GM23338 (cell line): ENCODE measurements around the gene TAF1A. TPM values are rescaled to one million over a fixed set of nuclear protein-coding genes. Genes with fewer than 3 reads are reported as not detected.

Experiments
- ATAC-seq: fragments of 200-7000 bp; cut with Tn5 transposase; 3 replicates; pipeline ENCODE4 v1.9.1; 2020
- DNase-seq: peaks from one replicate; pipeline ENCODE4 v3.0.0-alpha.2; 2015; ENCODE audit warnings: low spot score
- H2AFZ ChIP-seq: fragments of 200-600 bp; sonication (generic); 2 replicates; pipeline ENCODE4 v1.8.0; 2016; ENCODE audit warnings: antibody characterized with exemption, mild to moderate bottlenecking, moderate library complexity
- H3F3A ChIP-seq: fragments of 200-600 bp; sonication (generic); replicated peaks from 2 replicates; pipeline ENCODE4 v1.8.0; 2017; ENCODE audit warnings: antibody characterized with exemption, mixed run types, low read depth
- H3K27ac ChIP-seq: fragments of 200-600 bp; sonication (generic); 2 replicates; pipeline ENCODE4 v1.6.1; 2016; ENCODE audit warnings: low read depth
- H3K27me3 ChIP-seq: fragments of 200-600 bp; sonication (generic); 2 replicates; pipeline ENCODE4 v1.8.0; 2016; ENCODE audit warnings: mild to moderate bottlenecking, mixed run types, moderate library complexity; ENCODE audit not compliant: insufficient read depth
- H3K36me3 ChIP-seq: fragments of 200-600 bp; sonication (generic); 2 replicates; pipeline ENCODE4 v1.8.0; 2016; ENCODE audit warnings: mild to moderate bottlenecking; ENCODE audit not compliant: insufficient read depth
- H3K4me1 ChIP-seq: fragments of 200-600 bp; sonication (generic); 2 replicates; pipeline ENCODE4 v1.8.0; 2016; ENCODE audit warnings: mild to moderate bottlenecking, moderate library complexity; ENCODE audit not compliant: insufficient read depth
- H3K4me2 ChIP-seq: fragments of 200-600 bp; sonication (generic); 2 replicates; pipeline ENCODE4 v1.7.1; 2017; ENCODE audit warnings: mixed run types
- H3K4me3 ChIP-seq: fragments of 200-600 bp; sonication (generic); 2 replicates; pipeline ENCODE4 v1.6.1; 2016; ENCODE audit warnings: mixed run types
- H3K79me2 ChIP-seq: fragments of 200-600 bp; sonication (generic); replicated peaks from 2 replicates; pipeline ENCODE4 v1.8.0; 2017; ENCODE audit warnings: mild to moderate bottlenecking; ENCODE audit not compliant: insufficient read depth
- H3K9me2 ChIP-seq: fragments of 200-600 bp; sonication (generic); 2 replicates; pipeline ENCODE4 v1.8.0; 2017; ENCODE audit not compliant: insufficient read depth
- H4K20me1 ChIP-seq: fragments of 200-600 bp; sonication (generic); replicated peaks from 2 replicates; pipeline ENCODE4 v1.8.0; 2017; ENCODE audit warnings: mild to moderate bottlenecking; ENCODE audit not compliant: insufficient read depth
- H3K27ac Mint-ChIP-seq: 2 replicates; pipeline ENCODE4 v1.8.0; 2020; ENCODE audit warnings: inconsistent platforms, mild to moderate bottlenecking, moderate library complexity, mixed read lengths
- H3K27me3 Mint-ChIP-seq: 3 replicates; pipeline ENCODE4 v1.8.0; 2022; ENCODE audit warnings: low read depth, mild to moderate bottlenecking, moderate library complexity, mixed read lengths, inconsistent platforms; ENCODE audit not compliant: insufficient read depth, poor library complexity
- H3K36me3 Mint-ChIP-seq: 3 replicates; pipeline ENCODE4 v1.8.0; 2021; ENCODE audit warnings: low read depth, mild to moderate bottlenecking, inconsistent platforms, moderate library complexity, mixed read lengths
- H3K4me1 Mint-ChIP-seq: 3 replicates; pipeline ENCODE4 v1.8.0; 2020; ENCODE audit warnings: mild to moderate bottlenecking, inconsistent platforms, mixed read lengths
- H3K4me3 Mint-ChIP-seq: 3 replicates; pipeline ENCODE4 v1.8.0; 2021; ENCODE audit warnings: moderate library complexity, mild to moderate bottlenecking, inconsistent platforms, mixed read lengths
- H3K9me3 Mint-ChIP-seq: 3 replicates; pipeline ENCODE4 v1.8.0; 2020; ENCODE audit warnings: moderate library complexity, mild to moderate bottlenecking, inconsistent platforms, mixed read lengths
- CREB1 ChIP-seq: fragments of 250-450 bp; sonication (Bioruptor Pico); IDR thresholded peaks from 2 replicates; pipeline ENCODE4 v1.5.0; 2020; ENCODE audit warnings: low read depth, mild to moderate bottlenecking, moderate library complexity
- CTCF ChIP-seq, 2 experiments: fragments of 200-600 bp in 1 of 2; sonication (generic) in 1 of 2; conservative IDR thresholded peaks; 2 replicates each; pipeline versions ENCODE4 v1.5.1 to v1.6.1; 2016 to 2017; ENCODE audit warnings: antibody characterized with exemption in 2 of 2, low read depth in 2 of 2, mild to moderate bottlenecking in 2 of 2, moderate library complexity in 1 of 2
- EZH2 ChIP-seq: fragments of 200-600 bp; sonication (generic); IDR thresholded peaks from one replicate; pipeline ENCODE4 v1.8.0; 2017; ENCODE audit warnings: antibody characterized with exemption, mild to moderate bottlenecking, low read depth; ENCODE audit not compliant: unreplicated experiment
- EZH2phosphoT487 ChIP-seq: fragments of 200-600 bp; sonication (generic); IDR thresholded peaks from one replicate; pipeline ENCODE4 v1.8.1; 2018; ENCODE audit warnings: antibody characterized with exemption; ENCODE audit not compliant: unreplicated experiment
- JUNB ChIP-seq: IDR thresholded peaks from one replicate; pipeline ENCODE4 v1.6.1; 2016; ENCODE audit warnings: antibody characterized with exemption; ENCODE audit not compliant: unreplicated experiment
- NANOG ChIP-seq: IDR thresholded peaks from 2 replicates; pipeline ENCODE4 v1.6.1; 2016; ENCODE audit warnings: antibody characterized with exemption, borderline replicate concordance
- POLR2AphosphoS5 ChIP-seq: IDR thresholded peaks from 2 replicates; pipeline ENCODE4 v1.6.1; 2016; ENCODE audit warnings: antibody characterized with exemption, low read depth
- STAT1 ChIP-seq: IDR thresholded peaks from one replicate; pipeline ENCODE4 v1.6.1; 2016; ENCODE audit warnings: antibody characterized with exemption; ENCODE audit not compliant: unreplicated experiment
- ZNF114 ChIP-seq: fragments of 250-450 bp; sonication (Bioruptor Pico); IDR thresholded peaks from 2 replicates; pipeline ENCODE4 v1.5.0; 2020; ENCODE audit warnings: mild to moderate bottlenecking, moderate library complexity
- ZNF331 ChIP-seq: fragments of 250-450 bp; sonication (Bioruptor Pico); IDR thresholded peaks from 2 replicates; pipeline ENCODE4 v1.5.0; 2020; ENCODE audit warnings: low read depth, mild to moderate bottlenecking, moderate library complexity
- polyA plus RNA-seq: library from polyadenylated mRNA; unstranded; fragments of >200 nt; fragmentation: Nextera tagmentation; extraction: Ambion mirVana; gene quantifications from 2 replicates; pipeline ENCODE4 v1.2.1, GENCODE V29; 2016
- total RNA-seq: library from RNA; depleted of rRNA; stranded (reverse); fragments of >200 nt; shearing (Covaris generic); gene quantifications from 2 replicates; pipeline ENCODE4 v1.2.3, GENCODE V29; 2014
- TF ChIP-seq, protein P1 (sequence below): IDR thresholded peaks from 2 replicates; pipeline ENCODE4 v1.6.1; 2016; ENCODE audit warnings: antibody characterized with exemption
- TF ChIP-seq, protein P2 (sequence below): fragments of 250-450 bp; sonication (Bioruptor Pico); IDR thresholded peaks from 2 replicates; pipeline ENCODE4 v1.5.0; 2020; ENCODE audit warnings: mild to moderate bottlenecking, moderate library complexity
- TF ChIP-seq, protein P3 (sequence below): IDR thresholded peaks from one replicate; pipeline ENCODE4 v1.6.1; 2018; ENCODE audit warnings: antibody characterized with exemption; ENCODE audit not compliant: unreplicated experiment

TAF1A gene
- total and polyA plus RNA-seq, 2 experiments from 2014 or later, result 5.5 to 13.3 TPM

DNA sequence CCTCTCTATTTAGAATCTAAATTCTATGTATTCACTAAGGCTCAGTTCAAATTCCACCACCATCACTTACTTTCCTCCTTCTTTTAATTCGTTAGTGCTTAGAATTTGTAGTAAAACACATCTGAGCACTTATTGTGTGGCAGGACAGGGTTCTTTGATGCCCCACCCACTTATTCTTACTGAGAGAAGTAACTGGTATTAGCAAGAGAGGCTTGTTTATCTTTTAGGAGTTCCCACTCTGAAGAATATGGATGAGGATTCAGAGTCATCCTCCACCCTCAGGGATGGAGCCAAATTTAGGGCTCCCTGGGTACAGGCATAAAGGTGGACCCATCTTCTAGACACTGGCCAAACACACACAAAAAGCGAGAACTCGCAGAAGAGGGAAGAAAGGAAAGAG, 11.5 kb upstream of the TAF1A start:
- ATAC-seq (no peak), DNase-seq (no peak)
- Mint-ChIP-seq H3K27me3 (no peaks in the 10 kb centered on the region), H3K4me3 (no peak overlapping the region), H3K27ac (no peak overlapping the region), H3K36me3 (no peaks in the 10 kb centered on the region), H3K9me3 (no peaks in the 10 kb centered on the region), H3K4me1 (no peaks in the 10 kb centered on the region)
- TF ChIP-seq CTCF (conservative IDR thresholded peaks at IDR 0.05; ENCODE audit: low read depth in 2 of 2), result no peak
- TF ChIP-seq ZNF331, result no peak
- TF ChIP-seq POLR2AphosphoS5, result no peak
- TF ChIP-seq, protein P1, sequence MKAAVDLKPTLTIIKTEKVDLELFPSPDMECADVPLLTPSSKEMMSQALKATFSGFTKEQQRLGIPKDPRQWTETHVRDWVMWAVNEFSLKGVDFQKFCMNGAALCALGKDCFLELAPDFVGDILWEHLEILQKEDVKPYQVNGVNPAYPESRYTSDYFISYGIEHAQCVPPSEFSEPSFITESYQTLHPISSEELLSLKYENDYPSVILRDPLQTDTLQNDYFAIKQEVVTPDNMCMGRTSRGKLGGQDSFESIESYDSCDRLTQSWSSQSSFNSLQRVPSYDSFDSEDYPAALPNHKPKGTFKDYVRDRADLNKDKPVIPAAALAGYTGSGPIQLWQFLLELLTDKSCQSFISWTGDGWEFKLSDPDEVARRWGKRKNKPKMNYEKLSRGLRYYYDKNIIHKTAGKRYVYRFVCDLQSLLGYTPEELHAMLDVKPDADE, result no peak
- no peak for TF ChIP-seq JUNB
- no peak for TF ChIP-seq NANOG
- TF ChIP-seq, protein P2, sequence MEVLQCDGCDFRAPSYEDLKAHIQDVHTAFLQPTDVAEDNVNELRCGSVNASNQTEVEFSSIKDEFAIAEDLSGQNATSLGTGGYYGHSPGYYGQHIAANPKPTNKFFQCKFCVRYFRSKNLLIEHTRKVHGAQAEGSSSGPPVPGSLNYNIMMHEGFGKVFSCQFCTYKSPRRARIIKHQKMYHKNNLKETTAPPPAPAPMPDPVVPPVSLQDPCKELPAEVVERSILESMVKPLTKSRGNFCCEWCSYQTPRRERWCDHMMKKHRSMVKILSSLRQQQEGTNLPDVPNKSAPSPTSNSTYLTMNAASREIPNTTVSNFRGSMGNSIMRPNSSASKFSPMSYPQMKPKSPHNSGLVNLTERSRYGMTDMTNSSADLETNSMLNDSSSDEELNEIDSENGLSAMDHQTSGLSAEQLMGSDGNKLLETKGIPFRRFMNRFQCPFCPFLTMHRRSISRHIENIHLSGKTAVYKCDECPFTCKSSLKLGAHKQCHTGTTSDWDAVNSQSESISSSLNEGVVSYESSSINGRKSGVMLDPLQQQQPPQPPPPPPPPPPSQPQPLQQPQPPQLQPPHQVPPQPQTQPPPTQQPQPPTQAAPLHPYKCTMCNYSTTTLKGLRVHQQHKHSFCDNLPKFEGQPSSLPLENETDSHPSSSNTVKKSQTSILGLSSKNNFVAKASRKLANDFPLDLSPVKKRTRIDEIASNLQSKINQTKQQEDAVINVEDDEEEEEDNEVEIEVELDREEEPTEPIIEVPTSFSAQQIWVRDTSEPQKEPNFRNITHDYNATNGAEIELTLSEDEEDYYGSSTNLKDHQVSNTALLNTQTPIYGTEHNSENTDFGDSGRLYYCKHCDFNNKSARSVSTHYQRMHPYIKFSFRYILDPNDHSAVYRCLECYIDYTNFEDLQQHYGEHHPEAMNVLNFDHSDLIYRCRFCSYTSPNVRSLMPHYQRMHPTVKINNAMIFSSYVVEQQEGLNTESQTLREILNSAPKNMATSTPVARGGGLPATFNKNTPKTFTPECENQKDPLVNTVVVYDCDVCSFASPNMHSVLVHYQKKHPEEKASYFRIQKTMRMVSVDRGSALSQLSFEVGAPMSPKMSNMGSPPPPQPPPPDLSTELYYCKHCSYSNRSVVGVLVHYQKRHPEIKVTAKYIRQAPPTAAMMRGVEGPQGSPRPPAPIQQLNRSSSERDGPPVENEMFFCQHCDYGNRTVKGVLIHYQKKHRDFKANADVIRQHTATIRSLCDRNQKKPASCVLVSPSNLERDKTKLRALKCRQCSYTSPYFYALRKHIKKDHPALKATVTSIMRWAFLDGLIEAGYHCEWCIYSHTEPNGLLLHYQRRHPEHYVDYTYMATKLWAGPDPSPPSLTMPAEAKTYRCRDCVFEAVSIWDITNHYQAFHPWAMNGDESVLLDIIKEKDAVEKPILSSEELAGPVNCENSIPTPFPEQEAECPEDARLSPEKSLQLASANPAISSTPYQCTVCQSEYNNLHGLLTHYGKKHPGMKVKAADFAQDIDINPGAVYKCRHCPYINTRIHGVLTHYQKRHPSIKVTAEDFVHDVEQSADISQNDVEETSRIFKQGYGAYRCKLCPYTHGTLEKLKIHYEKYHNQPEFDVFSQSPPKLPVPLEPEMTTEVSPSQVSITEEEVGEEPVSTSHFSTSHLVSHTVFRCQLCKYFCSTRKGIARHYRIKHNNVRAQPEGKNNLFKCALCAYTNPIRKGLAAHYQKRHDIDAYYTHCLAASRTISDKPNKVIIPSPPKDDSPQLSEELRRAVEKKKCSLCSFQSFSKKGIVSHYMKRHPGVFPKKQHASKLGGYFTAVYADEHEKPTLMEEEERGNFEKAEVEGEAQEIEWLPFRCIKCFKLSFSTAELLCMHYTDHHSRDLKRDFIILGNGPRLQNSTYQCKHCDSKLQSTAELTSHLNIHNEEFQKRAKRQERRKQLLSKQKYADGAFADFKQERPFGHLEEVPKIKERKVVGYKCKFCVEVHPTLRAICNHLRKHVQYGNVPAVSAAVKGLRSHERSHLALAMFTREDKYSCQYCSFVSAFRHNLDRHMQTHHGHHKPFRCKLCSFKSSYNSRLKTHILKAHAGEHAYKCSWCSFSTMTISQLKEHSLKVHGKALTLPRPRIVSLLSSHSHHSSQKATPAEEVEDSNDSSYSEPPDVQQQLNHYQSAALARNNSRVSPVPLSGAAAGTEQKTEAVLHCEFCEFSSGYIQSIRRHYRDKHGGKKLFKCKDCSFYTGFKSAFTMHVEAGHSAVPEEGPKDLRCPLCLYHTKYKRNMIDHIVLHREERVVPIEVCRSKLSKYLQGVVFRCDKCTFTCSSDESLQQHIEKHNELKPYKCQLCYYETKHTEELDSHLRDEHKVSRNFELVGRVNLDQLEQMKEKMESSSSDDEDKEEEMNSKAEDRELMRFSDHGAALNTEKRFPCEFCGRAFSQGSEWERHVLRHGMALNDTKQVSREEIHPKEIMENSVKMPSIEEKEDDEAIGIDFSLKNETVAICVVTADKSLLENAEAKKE (CRISPR knock-in tag), result no peak
- no peak for TF ChIP-seq EZH2
- no peak for TF ChIP-seq ZNF114 (CRISPR knock-in tag)
- TF ChIP-seq, protein P3, sequence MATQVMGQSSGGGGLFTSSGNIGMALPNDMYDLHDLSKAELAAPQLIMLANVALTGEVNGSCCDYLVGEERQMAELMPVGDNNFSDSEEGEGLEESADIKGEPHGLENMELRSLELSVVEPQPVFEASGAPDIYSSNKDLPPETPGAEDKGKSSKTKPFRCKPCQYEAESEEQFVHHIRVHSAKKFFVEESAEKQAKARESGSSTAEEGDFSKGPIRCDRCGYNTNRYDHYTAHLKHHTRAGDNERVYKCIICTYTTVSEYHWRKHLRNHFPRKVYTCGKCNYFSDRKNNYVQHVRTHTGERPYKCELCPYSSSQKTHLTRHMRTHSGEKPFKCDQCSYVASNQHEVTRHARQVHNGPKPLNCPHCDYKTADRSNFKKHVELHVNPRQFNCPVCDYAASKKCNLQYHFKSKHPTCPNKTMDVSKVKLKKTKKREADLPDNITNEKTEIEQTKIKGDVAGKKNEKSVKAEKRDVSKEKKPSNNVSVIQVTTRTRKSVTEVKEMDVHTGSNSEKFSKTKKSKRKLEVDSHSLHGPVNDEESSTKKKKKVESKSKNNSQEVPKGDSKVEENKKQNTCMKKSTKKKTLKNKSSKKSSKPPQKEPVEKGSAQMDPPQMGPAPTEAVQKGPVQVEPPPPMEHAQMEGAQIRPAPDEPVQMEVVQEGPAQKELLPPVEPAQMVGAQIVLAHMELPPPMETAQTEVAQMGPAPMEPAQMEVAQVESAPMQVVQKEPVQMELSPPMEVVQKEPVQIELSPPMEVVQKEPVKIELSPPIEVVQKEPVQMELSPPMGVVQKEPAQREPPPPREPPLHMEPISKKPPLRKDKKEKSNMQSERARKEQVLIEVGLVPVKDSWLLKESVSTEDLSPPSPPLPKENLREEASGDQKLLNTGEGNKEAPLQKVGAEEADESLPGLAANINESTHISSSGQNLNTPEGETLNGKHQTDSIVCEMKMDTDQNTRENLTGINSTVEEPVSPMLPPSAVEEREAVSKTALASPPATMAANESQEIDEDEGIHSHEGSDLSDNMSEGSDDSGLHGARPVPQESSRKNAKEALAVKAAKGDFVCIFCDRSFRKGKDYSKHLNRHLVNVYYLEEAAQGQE, result no peak
- no peak for TF ChIP-seq CREB1 (CRISPR knock-in tag)
- TF ChIP-seq EZH2phosphoT487, result no peak
- TF ChIP-seq STAT1, result no peak
- H3K27ac ChIP-seq, result no peak overlapping the region
- H3K27me3 ChIP-seq, result no peaks in the 10 kb centered on the region
- H2AFZ ChIP-seq, result no peak overlapping the region
- no peaks in the 10 kb centered on the region for H3K79me2 ChIP-seq
- no peaks in the 10 kb centered on the region for H3K4me1 ChIP-seq
- no peaks in the 10 kb centered on the region for H4K20me1 ChIP-seq
- no peaks in the 10 kb centered on the region for H3K9me2 ChIP-seq
- H3K36me3 ChIP-seq, result no peaks in the 10 kb centered on the region
- H3K4me3 ChIP-seq, result no peak overlapping the region
- no peak overlapping the region for H3K4me2 ChIP-seq
- no peaks in the 10 kb centered on the region for H3F3A ChIP-seq
